Measurements from ENCODE around the gene H2AZ1.

DNA sequence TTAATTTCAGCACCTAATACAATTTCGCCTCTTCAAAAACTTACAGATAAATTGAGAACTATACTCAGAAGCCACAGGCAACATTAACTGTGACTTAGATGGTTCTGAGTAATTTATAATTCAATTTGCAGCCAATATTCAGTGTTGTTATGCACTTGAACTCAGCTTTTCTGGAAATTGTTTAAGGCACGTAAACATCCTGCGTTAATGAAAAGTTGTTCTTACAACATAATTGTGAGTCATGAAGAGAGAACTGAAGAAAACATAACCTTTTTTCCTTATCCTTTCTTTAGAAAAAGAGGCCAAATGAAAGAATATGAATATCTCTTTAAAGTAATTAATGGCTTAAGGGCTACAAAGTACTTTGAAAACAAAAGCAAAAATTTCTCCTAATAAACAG is 16.6 kb upstream of the H2AZ1 start:
- TF ChIP-seq, protein P1, sequence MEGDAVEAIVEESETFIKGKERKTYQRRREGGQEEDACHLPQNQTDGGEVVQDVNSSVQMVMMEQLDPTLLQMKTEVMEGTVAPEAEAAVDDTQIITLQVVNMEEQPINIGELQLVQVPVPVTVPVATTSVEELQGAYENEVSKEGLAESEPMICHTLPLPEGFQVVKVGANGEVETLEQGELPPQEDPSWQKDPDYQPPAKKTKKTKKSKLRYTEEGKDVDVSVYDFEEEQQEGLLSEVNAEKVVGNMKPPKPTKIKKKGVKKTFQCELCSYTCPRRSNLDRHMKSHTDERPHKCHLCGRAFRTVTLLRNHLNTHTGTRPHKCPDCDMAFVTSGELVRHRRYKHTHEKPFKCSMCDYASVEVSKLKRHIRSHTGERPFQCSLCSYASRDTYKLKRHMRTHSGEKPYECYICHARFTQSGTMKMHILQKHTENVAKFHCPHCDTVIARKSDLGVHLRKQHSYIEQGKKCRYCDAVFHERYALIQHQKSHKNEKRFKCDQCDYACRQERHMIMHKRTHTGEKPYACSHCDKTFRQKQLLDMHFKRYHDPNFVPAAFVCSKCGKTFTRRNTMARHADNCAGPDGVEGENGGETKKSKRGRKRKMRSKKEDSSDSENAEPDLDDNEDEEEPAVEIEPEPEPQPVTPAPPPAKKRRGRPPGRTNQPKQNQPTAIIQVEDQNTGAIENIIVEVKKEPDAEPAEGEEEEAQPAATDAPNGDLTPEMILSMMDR (IDR thresholded peaks at IDR 0.05) = no peak
- no peak for TF ChIP-seq POLR2A (IDR thresholded peaks at IDR 0.05)

All from testis (tissue), 2 donors.